ENCODE results near the gene MAP3K21.

MAP3K21 gene

GRCh38 chr1:233360525-233361102 is 33.1 kb downstream of the MAP3K21 start:
- TF ChIP-seq CTCF (IDR thresholded peaks at IDR 0.05; ENCODE audit: extremely low read depth, missing control alignments) = no peak

GRCh38 chr1:233361876-233362275 is 34.4 kb downstream of the MAP3K21 start:
- no peak for DNase-seq (ENCODE audit: low spot score)
- no peak for TF ChIP-seq CTCF (IDR thresholded peaks at IDR 0.05; ENCODE audit: extremely low read depth, missing control alignments)

More at GRCh38 chr1:233360525-233361102, 33.1 kb downstream of the MAP3K21 start:
- DNase-seq (ENCODE audit: low spot score) = no peak

DNA sequence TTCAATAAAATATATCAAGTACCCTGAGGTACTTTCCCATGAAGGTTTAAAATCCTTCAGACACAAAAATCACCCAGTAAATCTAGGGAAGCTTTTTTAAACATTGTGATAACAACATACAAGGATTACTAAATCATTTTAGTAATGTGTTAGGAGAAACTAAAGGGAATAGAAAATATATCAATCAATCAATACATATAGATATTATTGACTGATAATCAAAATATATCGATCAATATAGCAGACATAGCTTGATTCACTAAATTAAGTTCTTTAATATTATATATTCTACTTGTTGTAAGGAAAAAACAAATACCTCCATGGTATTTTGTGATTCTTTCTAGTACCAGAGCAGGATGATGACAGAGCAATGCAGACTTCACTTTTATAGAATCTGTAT is 35.2 kb downstream of the MAP3K21 start:
- no peak for DNase-seq (ENCODE audit: low spot score)
- no peak for TF ChIP-seq CTCF (IDR thresholded peaks at IDR 0.05; ENCODE audit: extremely low read depth, missing control alignments)

- no peak for DNase-seq (ENCODE audit: low spot score)
- TF ChIP-seq CTCF (IDR thresholded peaks at IDR 0.05; ENCODE audit: extremely low read depth, missing control alignments) = no peak
Observed at GRCh38 chr1:233364026-233364425, 36.5 kb downstream of the MAP3K21 start.

DNA sequence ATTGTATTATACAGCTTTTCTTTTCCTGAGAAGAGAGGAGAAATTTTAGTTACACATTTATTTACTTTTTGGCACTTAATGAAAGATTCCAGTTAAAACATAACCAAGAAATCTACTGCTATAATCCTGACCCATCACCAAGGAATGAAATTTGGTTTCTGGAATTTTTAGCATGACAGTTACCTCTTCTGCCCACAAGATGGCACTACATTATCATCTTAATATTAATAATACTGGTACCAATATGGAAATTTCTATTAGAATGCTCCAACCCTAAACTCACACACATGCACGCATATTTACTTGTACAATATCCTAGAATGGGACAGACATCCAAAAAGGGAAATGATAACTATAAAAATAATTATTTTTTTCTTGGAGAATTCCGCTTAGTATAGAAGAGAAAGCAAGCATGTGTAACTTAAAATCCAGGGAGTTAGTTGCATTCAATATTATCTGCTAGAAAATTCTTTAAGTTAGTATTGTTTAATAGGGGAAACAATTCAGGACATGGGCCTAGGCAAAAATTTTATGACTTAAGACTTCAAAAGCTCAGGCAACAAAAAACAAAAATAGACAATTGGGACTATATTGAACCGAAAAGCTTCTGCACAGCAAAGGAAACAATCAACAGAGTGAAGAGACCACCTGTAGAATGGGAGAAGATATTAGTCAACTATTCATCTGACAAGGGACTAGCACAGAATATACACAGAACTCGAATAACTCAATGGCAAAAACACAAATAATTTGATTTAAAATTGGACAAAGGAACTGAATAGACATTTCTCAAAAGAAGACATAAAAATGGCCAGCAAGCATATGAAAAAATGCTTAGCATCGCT is 37.4 kb downstream of the MAP3K21 start:
- DNase-seq (ENCODE audit: low spot score) = peak; percentile 8
- no peak for TF ChIP-seq CTCF (IDR thresholded peaks at IDR 0.05; ENCODE audit: extremely low read depth, missing control alignments)

DNA sequence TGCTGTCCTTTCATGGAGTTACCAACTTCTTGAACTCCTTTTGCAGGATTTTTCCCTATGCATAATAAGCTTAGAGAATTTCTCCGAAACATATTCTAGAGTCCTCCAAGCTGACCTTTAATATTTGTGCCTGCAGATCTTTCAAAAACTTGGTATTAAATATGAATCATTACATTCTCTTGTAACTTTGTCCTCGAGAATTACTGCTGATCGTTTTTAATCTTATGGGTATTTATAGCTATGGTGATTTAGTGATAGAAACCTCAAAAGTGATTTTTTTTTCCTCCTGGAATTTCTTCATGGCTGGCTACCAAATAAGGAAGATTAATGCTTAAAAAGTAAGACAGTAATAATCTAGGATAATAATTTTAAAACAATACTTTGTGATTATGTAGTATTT is 39.1 kb downstream of the MAP3K21 start:
- no peak for DNase-seq (ENCODE audit: low spot score)
- no peak for TF ChIP-seq CTCF (IDR thresholded peaks at IDR 0.05; ENCODE audit: extremely low read depth, missing control alignments)

DNA sequence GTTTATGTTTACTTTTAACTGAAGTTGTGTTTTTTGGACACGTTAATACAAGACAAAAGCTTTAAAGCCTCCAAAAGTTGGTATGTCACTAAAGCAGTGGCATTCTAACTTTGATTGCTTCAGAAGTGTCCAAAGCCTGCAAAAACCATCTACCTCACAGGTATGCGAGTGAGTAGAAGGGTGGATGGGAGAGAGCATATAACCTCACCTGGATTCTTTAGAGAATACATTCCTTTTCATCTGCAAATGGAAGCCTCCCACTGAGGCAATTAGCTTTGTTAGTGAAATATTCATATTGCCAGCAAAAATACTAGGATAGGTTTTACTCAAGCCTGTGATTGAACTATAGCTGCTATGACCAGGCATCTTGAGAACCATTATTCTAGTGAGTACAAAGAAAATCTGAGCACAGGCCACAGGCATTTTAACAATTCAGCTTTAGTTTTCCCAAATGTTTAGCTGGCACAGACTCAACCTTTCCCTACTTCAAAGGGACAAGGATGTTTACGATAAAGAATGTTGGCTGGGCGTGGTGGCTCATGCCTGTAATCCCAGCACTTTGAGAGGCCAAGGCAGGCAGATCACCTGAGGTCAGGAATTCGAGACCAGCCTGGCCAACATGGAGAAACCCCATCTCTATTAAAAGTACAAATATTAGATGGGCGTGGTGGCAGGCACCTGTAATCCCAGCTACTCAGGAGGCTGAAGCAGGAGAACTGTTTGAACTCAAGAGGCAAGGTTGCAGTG is 39.7 kb downstream of the MAP3K21 start:
- DNase-seq (ENCODE audit: low spot score) = no peak
- no peak for TF ChIP-seq CTCF (IDR thresholded peaks at IDR 0.05; ENCODE audit: extremely low read depth, missing control alignments)
